Measurements from ENCODE around the gene ZGLP1. TPM values are rescaled to one million over a fixed set of nuclear protein-coding genes. Genes with fewer than 3 reads are reported as not detected.

ZGLP1 gene
- total RNA-seq, 1 experiment from 2014 or later: 5.0 TPM

DNA sequence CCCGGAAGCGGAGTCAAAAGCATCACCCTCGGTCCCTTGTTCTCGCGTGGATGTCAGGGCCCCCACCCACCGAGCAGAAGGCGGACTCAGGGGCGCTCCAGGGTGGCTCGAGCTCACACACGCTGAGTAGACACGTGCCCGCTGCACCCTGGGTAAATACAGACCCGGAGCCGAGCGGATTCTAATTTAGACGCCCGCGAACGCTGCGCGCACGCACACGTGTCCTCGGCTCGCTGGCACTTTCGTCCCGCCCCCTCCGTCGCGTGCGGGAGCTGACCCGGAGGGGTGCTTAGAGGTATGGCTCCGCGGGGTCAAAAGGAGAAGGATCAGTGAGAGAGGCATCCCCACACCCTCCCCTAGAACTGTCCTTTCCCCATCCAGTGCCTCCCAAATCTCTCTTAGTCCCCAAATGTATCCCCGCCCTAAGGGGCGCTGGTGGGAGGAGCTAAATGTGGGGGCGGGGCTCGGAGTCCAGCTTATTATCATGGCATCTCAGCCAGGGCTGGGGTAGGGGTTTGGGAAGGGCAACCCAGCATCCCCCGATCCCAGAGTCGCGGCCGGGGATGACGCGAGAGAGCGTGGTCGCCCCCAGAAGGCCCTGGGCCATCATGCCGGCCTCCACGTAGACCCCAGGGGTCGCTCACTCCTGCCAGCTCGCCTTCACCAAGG, 20.3 kb downstream of the ZGLP1 start:
- POLR2A ChIA-PET: interaction anchor here (0.6 to 2.6 kb wide), 19 partner anchors 9 to 819 kb away, joined by 3 to 26 read pairs (median 4); partner anchors contain the start of genes FDX2, PDE4A, RAVER1 and TYK2
- BruUV-seq (replicated peaks): no TSS peak
- ATAC-seq: peak; percentile 65

More for the DNA sequence above, 20.3 kb downstream of the ZGLP1 start:
- RAD21 ChIA-PET (ENCODE audit: low non-redundant PET in 1 of 2, low total read pairs in 2 of 2, uncharacterized antibody in 2 of 2, unreplicated experiment in 2 of 2): interaction anchor here (0.6 to 1.1 kb wide), 5 partner anchors 18 to 52 kb away, joined by 3 to 6 read pairs (median 4); partner anchors contain the start of genes ICAM1 (in 1 of the 2) and RAVER1 (in 1 of the 2)
- TF ChIP-seq EZH2 (IDR thresholded peaks at IDR 0.05): no peak
- TF ChIP-seq CBX3 (IDR thresholded peaks at IDR 0.05; ENCODE audit: low read depth): no peak
- TF ChIP-seq, protein P1, sequence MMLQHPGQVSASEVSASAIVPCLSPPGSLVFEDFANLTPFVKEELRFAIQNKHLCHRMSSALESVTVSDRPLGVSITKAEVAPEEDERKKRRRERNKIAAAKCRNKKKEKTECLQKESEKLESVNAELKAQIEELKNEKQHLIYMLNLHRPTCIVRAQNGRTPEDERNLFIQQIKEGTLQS (IDR thresholded peaks at IDR 0.05): no peak
- peak; percentile 88 for TF ChIP-seq SIN3A (IDR thresholded peaks at IDR 0.05; ENCODE audit: low read depth)
- TF ChIP-seq, protein P2, sequence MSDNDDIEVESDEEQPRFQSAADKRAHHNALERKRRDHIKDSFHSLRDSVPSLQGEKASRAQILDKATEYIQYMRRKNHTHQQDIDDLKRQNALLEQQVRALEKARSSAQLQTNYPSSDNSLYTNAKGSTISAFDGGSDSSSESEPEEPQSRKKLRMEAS (IDR thresholded peaks at IDR 0.05): peak; percentile 96
- TF ChIP-seq RAD21 (IDR thresholded peaks at IDR 0.05; ENCODE audit: low read depth): no peak
- peak; percentile 38 for TF ChIP-seq POLR2AphosphoS5 (IDR thresholded peaks at IDR 0.05; ENCODE audit: low read depth, low read length)
- peak; percentile 48; the same call in 1 of the 2 replicates for TF ChIP-seq SP1 (IDR thresholded peaks at IDR 0.05; ENCODE audit: low read depth)
- TF ChIP-seq ZBTB33 (IDR thresholded peaks at IDR 0.05; ENCODE audit: extremely low read depth, insufficient replicate concordance, low read length): no peak
- TF ChIP-seq CEBPB (IDR thresholded peaks at IDR 0.05; ENCODE audit: low read depth): no peak
- H3K79me2 ChIP-seq (ENCODE audit: insufficient read depth, low read length): peaks cover 16% of the 10 kb centered on the region; the same call in 1 of the 2 replicates
- H3K36me3 ChIP-seq (ENCODE audit: control insufficient read depth in 1 of 2, insufficient read depth in 2 of 2, low read length in 2 of 2): peaks cover 2 to 18% of the 10 kb centered on the region in 2 experiments; a peak in 2 of 4 replicates
- peak; percentile 77 for DNase-seq (ENCODE audit: low read depth, low spot score)
- peaks cover 13 to 60% of the 10 kb centered on the region in 2 experiments for H3K4me1 ChIP-seq (ENCODE audit: control insufficient read depth in 1 of 2, insufficient read depth in 2 of 2, low read length in 2 of 2)
- peak overlapping the region; percentile 100 for H3K4me2 ChIP-seq (ENCODE audit: low read length)
- H3K9ac ChIP-seq (ENCODE audit: low read length): peak overlapping the region; percentile 94
- CTCF ChIA-PET: interaction anchor here (0.6 to 3.2 kb wide), 15 partner anchors 9 to 356 kb away, joined by 3 to 30 read pairs (median 4); partner anchors contain the start of genes CDC37 and RAVER1
- H3K9me3 ChIP-seq (ENCODE audit: control insufficient read depth in 1 of 2, insufficient read depth in 1 of 2, low read depth in 1 of 2, low read length in 2 of 2): no peaks in the 10 kb centered on the region
- H3K9me2 ChIP-seq (ENCODE audit: insufficient read depth): no peaks in the 10 kb centered on the region
- H3K4me3 ChIP-seq (replicated peaks in 1 of 2; ENCODE audit: low read depth in 1 of 2, low read length in 2 of 2): peak overlapping the region; percentile 77 to 91
- H2AFZ ChIP-seq (ENCODE audit: low read depth, low read length, poor library complexity, severe bottlenecking): peak overlapping the region; percentile 49
- peak overlapping the region; percentile 76 for H3K27ac ChIP-seq (ENCODE audit: low read depth, low read length)
- intact Hi-C loops (cut with micrococcal nuclease): loop anchor here (2.0 kb wide), 1 partner anchor 44 kb away; the partner anchor contains the start of gene RAVER1
- no peaks in the 10 kb centered on the region for H4K20me1 ChIP-seq (ENCODE audit: insufficient read depth)
- H3K27me3 ChIP-seq (ENCODE audit: insufficient read depth, low read length): no peaks in the 10 kb centered on the region

All from HCT116 (cell line).